Body of pancreas (tissue), 4 donors: ENCODE data around the gene TSFM.

Experiments
- CTCF ChIP-seq, 7 experiments: fragments of 450-650 bp in 4 of 7; fragments of 200-600 bp in 3 of 7; sonication (generic) in 3 of 7; IDR thresholded peaks; one replicate each; pipeline ENCODE4 v1.5.1; 2016 to 2019; ENCODE audit warnings: antibody characterized with exemption in 7 of 7
- POLR2A ChIP-seq, 3 donors: fragments of 450-650 bp; IDR thresholded peaks; one replicate each; pipeline ENCODE4 v1.6.1; 2016; ENCODE audit warnings: antibody characterized with exemption in 3 of 3, mild to moderate bottlenecking in 2 of 3

- TF ChIP-seq CTCF (IDR thresholded peaks at IDR 0.05) (no peak), POLR2A (IDR thresholded peaks at IDR 0.05) (no peak)
Measured at GRCh38 chr12:57795354-57795753, 12.8 kb downstream of the TSFM start.
